Activated CD8-positive, alpha-beta memory T cell treated with anti-CD3 and anti-CD28 coated beads for 24 hours (primary cell): Measurements from ENCODE around the gene HDAC7.
"Not testable (repeated sequence)": the region's sequence is repeated elsewhere in the genome, so short reads cannot be mapped to it uniquely, and the experiment has no call there.

Source experiments
- DNase-seq: peaks from one replicate; pipeline ENCODE4 v3.0.0-alpha.2; 2020

Gene HDAC7

DNA sequence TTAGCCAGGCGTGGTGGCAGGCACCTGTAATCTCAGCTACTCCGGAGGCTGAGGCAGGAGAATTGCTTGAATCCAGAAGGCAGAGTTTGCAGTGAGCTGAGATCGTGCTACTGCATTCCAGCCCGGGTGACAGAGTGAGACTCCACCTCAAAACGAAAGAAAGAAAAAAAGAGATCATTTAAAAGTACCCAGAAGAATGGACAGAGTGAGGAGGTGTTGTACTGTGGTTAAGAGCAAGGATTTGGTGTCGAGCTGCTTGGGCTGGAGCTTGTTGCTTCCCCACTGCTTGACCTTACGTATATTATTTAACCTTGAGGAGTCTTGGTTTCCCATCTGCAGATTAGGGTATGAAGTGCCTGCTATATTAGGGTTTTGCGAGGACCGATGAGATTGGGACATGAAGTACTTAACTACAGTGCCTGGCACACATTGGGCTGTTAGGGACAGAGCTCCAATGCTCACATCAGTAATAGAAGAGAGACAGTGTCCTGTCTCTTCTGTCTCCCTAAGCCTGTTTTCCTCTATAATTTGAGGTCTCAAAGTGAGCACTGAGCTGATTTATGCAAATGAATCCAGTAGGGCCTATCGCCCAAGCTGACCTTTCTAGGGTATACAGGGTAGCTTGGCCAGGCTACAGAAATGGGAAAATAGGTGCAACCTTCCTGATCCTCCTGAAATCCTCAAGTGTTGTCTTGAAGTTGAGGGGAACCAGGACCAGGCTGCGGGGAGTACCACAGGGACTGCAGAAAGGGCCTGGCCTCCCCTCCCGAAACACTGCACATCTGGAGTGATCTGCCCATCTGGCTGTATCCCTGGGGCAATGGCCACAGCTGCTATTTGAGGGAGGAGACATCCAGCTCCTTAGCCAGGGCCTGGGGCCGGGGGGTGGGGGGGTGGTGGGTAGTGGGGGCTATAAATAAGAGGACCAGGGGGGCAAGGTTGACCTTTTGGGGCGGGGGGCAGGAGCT, 8.6 kb upstream of the HDAC7 start:
- DNase-seq, result no peak

DNA sequence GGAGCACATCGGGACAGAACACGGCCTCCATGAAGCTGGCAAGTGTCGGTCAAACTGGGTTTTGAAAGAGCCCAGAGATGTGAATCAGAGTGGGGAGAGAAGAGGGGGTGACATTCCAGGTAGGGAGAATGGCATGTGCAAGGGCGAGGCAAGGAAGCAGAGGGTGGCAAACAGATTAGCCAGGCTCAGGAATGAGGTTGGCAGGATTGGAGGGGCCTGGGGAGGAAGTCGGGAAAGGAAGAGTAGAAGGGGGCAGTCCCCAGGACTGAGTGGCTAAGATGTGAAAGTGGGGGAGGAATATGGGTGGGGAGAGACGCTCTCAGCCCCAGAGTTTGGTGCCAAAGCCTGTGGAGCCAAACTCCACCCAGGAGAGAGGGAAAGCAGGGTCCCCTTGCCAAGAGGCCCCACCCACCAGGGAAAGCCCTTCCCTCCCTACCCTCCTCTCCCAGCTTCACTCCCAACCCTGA, 5.5 kb upstream of the HDAC7 start:
- no peak for DNase-seq

DNA sequence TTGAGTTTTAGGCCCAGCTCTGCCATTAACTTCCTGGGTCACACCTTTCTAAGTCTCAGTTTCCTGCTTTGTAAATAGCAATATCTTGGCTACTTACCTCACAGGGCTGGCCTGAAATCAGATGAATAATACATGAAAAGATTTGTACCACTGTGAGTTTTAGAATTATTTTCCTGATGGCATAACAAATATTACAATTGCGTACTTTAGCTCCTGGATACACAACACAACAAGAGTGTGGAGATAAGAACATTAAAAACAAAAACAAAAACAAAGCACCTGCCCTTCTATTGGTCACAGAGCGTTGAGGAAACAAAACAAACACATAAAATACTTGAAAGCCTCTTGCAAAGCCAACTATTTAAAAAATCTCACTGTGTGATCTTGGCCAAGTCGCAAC, 4.9 kb upstream of the HDAC7 start:
- DNase-seq, result no peak

DNA sequence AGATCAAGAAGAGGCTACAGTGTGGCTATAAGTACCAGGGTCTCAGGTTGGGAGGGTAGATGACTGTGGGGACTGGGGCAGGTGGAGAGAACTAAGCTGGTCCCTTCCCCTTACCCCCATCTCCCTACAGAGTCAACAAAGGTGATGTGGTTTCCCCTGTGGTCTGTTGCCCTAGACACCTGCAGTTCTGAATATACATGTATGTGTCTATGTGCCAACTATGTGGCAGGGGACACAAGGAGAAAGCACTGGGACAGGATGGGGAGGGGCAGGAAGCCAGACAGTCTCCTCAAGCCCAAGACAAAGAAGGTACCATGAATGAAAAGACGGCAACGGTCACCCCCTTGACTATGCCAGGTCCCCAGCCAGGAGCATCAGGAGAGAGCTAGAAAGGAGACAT, 4.5 kb upstream of the HDAC7 start:
- no peak for DNase-seq

DNA sequence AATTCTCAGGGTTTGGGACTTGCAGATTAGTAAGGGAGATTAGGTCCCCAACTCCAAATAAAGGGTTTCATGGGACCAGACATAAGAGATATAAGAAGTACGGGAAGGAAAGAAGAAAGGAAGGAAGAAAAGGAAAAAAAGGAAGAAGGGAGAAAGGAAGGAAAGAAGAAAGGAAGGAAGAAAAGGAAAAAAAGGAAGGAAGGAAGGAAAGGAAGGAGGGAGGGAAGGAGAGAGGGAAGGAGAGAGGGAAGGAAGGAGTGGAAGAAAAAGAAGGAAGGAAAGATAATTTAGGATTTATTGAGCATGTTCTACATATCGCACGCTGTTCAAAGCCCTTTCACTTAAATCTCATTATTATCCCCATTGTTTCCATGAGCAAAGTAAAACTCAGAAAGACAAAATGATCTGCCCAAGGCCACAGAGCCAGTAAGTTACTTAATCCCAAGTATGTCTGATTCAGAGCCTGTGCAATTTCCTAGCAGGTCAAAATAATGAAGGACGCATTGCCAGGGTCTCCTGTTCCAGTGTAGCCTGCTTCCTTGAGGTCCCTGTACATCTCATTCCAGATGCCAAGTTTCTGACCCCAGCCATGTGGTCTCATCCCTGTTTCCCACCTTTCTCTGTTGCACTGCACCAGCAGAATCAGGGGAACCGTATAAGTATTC, 3.9 kb upstream of the HDAC7 start:
- no peak for DNase-seq

DNA sequence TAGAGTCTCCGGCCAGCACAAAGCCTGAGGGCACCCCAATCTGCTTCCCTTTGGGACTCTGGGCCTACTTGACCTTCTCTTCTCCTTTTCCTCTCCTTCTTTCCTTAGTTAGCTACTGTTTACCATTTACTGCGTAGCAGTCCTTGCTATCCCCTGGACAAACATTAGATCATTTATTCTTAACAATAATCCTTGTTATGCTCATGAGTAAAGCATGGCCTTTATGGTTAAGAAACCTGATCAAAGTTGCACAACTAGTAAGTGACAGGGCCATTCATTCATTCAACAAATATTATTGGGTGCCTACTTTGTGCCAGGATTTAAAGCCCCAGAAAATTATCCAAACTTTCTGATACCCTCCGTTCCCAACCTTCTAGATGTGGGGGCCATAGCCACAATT, 3.2 kb upstream of the HDAC7 start:
- DNase-seq, result no peak

DNA sequence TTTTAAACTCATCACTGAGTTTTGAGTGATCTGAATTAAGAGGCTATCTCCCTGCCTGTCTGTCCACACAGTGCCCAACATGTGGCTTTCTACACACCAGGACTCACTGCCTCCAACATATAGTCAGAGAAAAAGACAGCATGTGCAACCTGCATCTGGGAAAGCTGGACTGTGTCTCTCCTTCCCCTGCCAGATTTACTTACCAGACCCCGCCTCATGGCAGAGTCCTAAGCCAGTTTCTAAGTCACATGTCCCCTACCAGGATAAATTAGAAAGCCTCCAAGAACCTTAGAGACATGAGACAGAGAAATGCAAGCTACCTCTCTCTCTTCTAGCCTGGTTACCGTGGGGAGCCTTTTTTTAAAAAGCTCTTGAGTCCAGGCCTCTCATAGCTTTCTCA, 2.7 kb upstream of the HDAC7 start:
- DNase-seq, result no peak

DNA sequence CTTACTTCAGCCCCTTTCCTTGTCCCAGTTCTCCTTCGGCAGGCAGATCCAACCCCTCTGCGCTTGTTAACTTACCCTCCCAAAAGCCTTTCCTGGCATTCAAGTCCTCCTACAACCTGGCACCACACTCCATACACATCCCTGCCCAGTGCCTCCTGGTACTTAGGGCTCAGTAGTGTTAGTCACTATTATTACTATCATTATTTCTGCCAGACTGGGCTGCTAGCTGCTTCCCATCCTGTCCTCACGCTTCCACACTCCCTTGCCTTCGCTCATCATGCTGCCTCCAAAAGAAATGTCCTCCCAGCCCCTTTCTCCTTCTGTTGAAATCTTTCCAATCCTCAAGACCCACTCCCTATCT, 1.6 kb upstream of the HDAC7 start:
- no peak for DNase-seq

DNA sequence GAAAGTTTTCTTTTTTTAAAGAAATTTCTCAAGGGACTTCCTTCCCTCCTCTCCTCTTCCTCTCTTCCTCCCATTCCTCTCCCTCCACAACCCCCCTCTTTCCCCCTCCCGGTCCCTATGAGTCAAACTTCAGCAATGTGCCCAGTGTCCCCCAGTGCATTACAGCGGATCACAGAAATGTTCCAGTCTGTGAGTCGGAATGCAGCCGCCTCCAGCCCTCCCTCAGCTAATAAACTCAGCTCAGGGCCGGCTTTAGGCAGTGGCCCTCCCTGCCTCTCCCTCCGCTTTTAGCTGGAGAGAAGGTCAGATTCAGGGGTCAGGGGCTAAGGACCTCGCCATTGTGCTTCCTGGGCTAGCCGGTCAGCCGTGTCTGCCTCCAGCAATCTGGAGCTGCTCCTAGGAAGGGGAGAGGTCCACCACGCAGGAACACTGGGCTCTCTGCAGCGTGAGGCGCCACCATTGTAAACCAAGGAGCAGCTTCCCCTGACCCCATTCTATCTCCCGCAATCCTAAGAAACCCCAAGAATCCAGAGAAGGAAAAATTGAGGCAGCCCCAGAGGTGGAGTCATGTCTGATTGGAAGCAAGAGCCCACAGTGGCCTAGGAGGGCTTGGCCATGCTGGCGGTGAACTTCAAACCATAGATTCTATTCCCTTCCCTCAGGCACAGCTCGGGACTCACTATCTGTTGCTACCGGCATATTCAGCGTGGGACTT, 1.1 kb upstream of the HDAC7 start:
- DNase-seq, result no peak

DNA sequence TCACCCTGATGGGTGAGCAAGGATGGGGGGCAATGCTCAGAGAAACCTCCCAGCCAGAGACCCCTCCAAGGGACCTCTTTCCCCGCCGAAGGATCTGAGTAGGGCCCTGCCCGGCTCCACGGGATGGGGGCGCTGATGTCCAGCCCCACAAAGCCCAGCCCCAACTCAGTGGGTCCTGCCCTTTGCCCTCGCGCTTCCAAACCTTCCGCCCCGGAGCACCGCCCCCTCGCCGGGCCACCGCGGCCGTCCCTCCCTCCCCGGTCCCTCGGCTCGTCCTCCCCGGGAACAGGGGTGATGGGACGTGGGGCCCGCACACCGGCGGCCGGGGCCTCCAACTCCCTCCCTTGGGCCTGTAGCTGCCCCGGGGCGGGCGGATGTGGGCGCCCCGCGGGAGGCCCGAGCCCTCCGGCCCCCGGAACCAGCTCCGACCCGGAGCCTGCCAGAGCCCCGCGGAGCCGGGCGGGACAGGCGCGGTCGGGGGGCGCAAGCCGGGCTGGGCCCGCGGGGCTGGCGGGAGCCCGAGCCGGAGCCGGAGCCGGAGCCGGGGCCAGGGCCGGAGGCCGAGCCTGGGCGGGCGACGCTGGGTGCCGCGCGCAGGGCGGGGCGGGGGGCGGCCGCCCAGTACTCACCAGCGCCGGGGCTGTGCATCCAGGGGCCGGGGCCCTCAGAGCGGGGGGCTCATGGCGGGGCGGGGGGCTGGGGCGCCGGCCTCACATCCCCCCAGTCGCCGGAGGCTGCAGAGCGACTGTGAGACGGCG, 386 bp downstream of the HDAC7 start:
- DNase-seq, result peak; percentile 86

DNA sequence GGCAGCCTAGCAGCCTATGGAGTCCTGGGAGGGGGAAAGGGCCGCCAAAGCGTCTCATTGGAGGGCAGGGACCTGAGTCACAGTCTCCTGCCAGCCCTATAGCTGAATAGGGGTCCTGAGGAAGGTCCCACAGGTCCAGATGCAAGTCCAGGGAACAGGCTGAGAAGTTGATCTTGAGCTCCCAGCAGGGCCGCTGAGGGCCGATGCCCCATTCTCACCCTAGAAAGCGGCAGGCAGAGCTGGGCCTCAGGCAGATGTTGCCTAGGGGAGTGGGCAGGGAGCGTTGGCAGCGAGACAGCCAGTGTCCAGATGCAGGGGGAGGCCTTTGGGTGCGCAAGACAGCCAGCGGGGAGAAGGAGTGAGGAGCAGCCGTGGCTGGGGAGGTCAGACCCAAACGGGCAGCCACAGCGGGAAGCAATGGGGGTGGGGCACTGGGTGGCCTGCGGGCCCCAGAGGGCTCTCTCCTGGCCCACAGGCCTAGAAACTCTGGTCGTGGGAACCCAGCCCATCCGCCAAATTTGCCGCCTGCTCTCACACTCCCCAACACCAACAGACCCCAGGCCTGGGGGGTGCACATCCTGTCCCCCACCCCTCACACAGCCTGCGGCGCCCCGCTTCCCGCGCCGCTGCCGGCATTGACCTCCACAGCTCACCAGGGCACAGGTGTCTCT, 1.1 kb downstream of the HDAC7 start:
- DNase-seq, result peak; percentile 81

DNA sequence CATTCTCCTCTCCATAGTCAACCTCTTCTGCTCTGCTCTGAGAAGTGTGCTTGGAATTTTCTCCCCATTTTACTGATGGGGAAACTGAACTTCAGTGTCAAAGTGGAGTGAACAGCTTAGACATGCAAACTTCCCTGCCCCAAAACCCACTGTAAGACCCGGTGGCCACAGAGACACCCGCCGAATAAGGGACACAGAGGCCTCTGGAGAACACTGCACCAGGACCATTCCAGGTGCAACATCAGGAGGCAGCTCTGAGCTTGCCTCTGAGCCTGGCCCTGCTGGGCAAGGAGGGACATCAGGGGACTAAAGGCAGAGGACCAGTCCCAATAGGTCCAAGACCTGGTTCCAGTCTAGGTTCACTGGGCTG, 1.7 kb downstream of the HDAC7 start:
- DNase-seq, result no peak

DNA sequence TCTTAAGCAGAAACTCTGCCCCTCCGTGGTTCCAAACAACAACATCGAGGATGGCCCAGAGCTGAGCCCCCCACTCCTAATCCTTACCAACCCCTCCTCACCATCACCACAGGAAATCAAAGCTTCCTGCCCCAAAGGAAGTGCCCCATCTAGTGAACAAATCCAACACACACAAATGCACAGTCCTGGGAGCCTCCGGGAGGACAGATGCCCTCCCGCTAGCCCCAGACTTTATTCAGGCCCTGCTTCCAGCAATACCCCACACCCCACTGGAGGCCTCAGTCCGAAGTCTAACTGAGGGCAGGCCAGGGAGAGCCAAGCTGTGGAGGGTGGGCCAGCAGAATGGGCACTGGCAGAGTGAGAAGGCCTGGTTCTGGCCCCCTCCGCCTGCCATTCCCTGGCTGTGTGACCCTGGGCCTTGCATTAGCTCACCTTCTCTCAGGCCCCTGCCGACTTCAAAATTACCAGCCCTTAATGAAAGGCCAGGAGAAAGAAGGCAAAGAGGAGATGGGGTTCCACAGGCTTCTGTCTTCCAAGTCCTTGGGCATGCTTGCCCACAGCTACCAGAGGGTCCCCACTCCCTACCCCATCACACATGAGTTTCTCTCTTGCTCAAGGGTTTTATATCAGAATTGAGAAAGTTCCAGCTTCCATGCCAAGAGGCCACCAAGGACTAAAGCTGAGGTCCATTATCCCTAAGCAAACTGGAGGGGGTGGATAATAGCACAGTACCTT, 2.3 kb downstream of the HDAC7 start:
- no peak for DNase-seq

DNA sequence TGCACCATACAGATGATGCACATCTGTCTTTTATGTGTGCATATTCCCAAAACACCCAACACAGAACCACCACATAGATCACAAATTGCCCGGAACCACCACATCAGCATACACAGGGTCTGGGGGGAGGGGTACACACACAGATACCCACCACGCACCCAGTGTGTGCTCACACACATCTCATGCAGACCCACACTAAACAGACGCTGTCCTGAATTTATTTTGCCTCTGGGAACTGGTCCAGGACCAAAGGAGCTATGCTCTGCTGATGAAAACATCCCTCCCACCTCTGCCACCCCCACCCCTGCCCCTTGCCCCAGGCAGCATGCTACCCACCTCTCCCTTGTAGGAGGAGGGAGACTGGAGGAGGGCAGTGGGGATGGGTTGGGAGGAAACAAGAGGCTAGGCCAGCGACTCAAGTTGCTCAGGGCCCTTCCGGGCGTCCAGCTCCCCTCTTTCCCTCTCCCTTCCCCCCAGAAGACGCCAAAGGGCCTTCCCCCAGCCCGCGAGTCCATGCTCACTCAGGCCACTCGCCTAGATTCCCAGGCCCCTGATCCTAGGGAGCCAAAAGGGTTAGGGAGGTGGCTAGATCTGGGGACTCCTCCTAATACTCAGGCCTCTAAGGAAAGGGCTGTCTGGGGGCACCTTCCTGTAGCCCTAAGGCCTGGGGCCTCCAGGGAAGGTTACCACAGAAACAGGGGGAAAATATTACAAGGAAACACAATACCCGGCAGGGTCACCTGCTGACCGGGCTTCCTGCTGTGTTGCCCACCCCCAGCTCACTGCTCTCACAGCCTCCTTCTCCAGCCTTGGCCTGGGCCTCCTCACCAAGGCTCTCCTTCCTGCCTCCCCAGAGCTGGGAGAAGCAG, 3.1 kb downstream of the HDAC7 start:
- no peak for DNase-seq

DNA sequence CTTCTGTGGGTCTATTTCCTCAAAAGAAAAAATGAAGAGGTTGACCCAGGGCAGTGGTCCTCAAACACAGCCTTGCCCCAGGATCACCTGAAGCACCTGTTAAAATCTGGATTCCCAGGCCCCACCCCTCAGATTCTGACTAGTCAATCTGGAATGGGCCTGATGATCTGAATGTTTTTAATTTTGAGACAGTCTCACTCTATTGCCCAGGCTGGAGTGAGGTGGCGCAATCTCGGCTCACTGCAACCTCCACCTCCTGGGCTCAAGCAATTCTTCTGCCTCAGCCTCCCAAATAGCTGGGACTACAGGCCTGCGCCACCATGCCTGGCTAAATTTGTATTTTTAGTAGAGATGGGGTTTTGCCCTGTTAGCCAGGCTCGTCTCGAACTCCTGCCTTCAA, 4.3 kb downstream of the HDAC7 start:
- not testable (repeated sequence) for DNase-seq

DNA sequence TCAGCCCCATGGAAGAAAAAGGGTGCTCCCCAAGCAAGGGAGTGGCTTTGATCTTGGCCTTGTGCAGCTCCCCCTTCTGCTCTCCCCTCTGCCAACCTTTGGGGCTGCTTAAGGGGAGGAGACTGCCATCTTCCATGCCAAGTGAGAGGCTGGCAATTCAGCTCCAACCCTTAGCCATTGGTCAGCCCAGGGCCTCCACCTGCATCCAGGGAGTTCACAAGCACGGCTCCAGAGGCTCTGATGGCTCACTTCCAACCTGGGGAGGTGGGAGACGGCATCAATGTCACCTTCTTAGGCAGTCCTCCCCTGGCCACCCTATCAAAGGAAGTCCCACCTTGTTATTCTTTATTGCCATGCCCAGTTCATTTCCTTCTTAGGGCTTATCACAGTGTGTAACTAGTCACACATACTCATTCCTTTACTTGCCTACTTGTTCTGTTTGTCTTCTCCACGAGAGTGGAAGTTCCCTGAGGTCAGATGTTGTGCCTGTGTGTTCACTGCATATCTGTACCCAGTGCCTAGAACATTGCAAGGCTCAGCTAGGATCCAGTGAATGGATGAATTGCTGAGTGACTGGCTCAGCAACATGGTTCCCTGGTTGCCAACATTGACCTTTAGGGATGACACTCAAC, 5.0 kb downstream of the HDAC7 start:
- no peak for DNase-seq

DNA sequence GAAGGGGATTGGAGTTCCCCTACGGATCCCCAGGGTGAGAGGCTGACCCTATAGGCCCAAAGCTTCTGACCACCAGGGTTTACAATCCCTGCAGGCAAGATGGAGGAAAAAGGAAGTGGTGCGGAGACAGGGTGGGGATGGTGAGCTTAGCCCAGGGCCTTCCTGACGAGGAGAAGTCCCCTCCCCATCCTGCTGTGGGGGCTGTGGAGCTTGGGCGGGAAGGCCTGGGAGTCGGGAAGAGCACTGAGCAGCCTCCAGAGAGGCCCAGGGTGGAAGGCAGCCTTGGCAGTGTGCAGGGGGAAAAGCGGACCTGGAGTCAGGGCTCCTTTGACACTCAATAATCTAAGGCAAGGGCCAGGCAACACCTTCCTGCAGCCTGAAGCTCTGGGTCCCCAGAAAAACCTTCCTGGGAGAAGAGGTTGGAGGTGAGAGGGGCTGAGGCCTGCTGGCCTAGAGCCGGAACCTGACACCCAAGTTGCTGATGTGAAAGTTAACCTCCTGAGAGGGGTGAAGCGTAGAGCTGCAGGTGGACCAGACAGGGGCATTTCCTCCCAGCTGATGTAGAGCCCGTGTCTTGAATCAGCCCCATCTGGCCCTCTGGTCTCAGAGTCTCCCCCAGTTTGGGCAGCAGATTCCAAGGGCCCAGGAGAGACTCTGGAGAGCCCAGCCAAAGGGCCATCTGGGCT, 6.0 kb downstream of the HDAC7 start:
- DNase-seq, result no peak

DNA sequence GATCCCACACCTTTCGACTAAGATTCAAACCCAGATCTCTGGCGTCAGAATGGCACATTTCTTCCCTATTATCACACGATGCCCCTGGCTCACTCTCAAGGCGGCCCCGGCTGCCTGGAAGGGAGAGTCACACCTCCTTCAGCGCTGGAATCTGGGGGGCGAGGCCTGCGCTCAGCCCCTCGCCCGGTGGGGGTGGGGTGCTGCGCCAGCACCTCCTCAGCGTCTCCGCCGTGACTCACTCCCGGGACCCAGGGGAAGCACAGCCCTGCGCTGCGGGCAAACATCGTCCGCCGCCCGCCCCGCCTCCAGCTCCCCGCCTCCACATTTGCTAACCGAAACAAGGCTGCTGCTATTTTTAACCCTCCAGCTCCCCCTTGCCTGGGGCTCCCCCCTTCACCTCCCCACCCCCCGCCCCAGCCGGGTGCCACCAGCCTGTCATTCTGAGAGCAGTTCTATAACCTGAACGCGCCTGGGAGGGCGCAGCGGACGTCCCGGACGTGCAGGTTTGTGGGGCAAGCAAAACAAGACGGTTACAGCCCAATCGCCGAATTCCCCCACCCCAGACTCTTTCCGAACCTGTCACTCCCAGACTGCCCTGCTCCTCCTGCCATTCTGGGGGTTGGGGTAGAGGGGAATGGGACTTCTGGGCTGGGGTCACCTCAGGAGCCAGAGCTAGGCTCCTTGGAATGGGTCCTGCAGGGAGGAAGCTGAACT, 6.7 kb downstream of the HDAC7 start:
- peak; percentile 95 for DNase-seq
